Natural killer cell treated with Interleukin-12 subunit alpha and Interleukin-12 subunit beta and Interleukin-15 and Interleukin-18, amount 100 ng/mL, for 72 hours (primary cell): Measurements from ENCODE around the gene CD244. TPM values are rescaled to one million over a fixed set of nuclear protein-coding genes. Genes with fewer than 3 reads are reported as not detected.

Source experiments
- ATAC-seq, 2 donors: fragments of 150-1000 bp; cut with Tn5 transposase in 1 of 2; sonication (Bioruptor Pico), chemical (Tn5 transposase) in 1 of 2; 2 replicates each; pipeline ENCODE4 v1.10.0; 2021
- DNase-seq: peaks from one replicate; pipeline ENCODE4 v3.0.0; 2022; ENCODE audit warnings: low spot score
- H3K27ac Mint-ChIP-seq, 2 donors: 1 replicate in 1 of 2; 2 replicates in 1 of 2; pipeline ENCODE4 v1.8.0; 2022; ENCODE audit warnings: mixed read lengths in 2 of 2, mild to moderate bottlenecking in 1 of 2, moderate library complexity in 1 of 2
- H3K27me3 Mint-ChIP-seq, 2 donors: 1 replicate in 1 of 2; 2 replicates in 1 of 2; pipeline ENCODE4 v1.8.0; 2022; ENCODE audit warnings: mixed read lengths in 2 of 2
- H3K36me3 Mint-ChIP-seq: one replicate; pipeline ENCODE4 v1.8.0; 2022; ENCODE audit warnings: mixed read lengths
- H3K4me1 Mint-ChIP-seq, 2 donors: 1 replicate in 1 of 2; 2 replicates in 1 of 2; pipeline ENCODE4 v1.8.0; 2022; ENCODE audit warnings: low read depth in 2 of 2, mixed read lengths in 2 of 2, mild to moderate bottlenecking in 1 of 2
- H3K4me3 Mint-ChIP-seq: one replicate; pipeline ENCODE4 v1.8.0; 2022; ENCODE audit warnings: mixed read lengths
- H3K9me3 Mint-ChIP-seq: 2 replicates; pipeline ENCODE4 v1.8.0; 2022; ENCODE audit warnings: mixed read lengths
- total RNA-seq, 2 donors: library from RNA; stranded (reverse); gene quantifications; one replicate each; pipeline ENCODE4 v1.2.3, GENCODE V29; 2022

Gene CD244
- total RNA-seq, 2 donors from 2014 or later: 36.6 to 64.4 TPM

GRCh38 chr1:160866695-160867260, 4.1 kb upstream of the CD244 start:
- Mint-ChIP-seq H3K27ac (no peak overlapping the region), H3K27me3 (no peaks in the 10 kb centered on the region), H3K36me3 (no peaks in the 10 kb centered on the region), H3K4me3 (no peak overlapping the region), H3K4me1 (peaks cover 40 to 44% of the 10 kb centered on the region in 2 donors), H3K9me3 (no peaks in the 10 kb centered on the region)
- ATAC-seq: no peak
- DNase-seq: no peak

- Mint-ChIP-seq H3K27ac (no peak overlapping the region), H3K4me1 (peaks cover 43 to 48% of the 10 kb centered on the region in 2 donors), H3K36me3 (no peaks in the 10 kb centered on the region), H3K4me3 (no peak overlapping the region), H3K9me3 (no peaks in the 10 kb centered on the region), H3K27me3 (no peaks in the 10 kb centered on the region)
- DNase-seq (no peak), ATAC-seq (no peak)
Observed at GRCh38 chr1:160866001-160866694, 3.5 kb upstream of the CD244 start.

- no peaks in the 10 kb centered on the region for H3K36me3 Mint-ChIP-seq
- no peaks in the 10 kb centered on the region for H3K27me3 Mint-ChIP-seq
- H3K9me3 Mint-ChIP-seq: no peaks in the 10 kb centered on the region
- H3K4me3 Mint-ChIP-seq: no peak overlapping the region
- peaks cover 49 to 56% of the 10 kb centered on the region in 2 donors for H3K4me1 Mint-ChIP-seq
- H3K27ac Mint-ChIP-seq: no peak overlapping the region
- ATAC-seq (no peak), DNase-seq (no peak)
Observed at GRCh38 chr1:160865337-160865736, 2.6 kb upstream of the CD244 start.

GRCh38 chr1:160864173-160864572, 1.5 kb upstream of the CD244 start:
- H3K27ac Mint-ChIP-seq: peak overlapping the region; percentile 92 to 93
- ATAC-seq (no peak), DNase-seq (no peak)
- no peaks in the 10 kb centered on the region for H3K9me3 Mint-ChIP-seq
- peaks cover 50 to 58% of the 10 kb centered on the region in 2 donors for H3K4me1 Mint-ChIP-seq
- H3K27me3 Mint-ChIP-seq: no peaks in the 10 kb centered on the region
- H3K4me3 Mint-ChIP-seq: peak overlapping the region; percentile 95
- no peaks in the 10 kb centered on the region for H3K36me3 Mint-ChIP-seq

GRCh38 chr1:160863774-160864131, 1.1 kb upstream of the CD244 start:
- ATAC-seq (no peak), DNase-seq (no peak)
- Mint-ChIP-seq H3K36me3 (peaks cover 4% of the 10 kb centered on the region), H3K27ac (peak overlapping the region; percentile 92 to 93), H3K9me3 (no peaks in the 10 kb centered on the region), H3K27me3 (no peaks in the 10 kb centered on the region), H3K4me3 (peak overlapping the region; percentile 95), H3K4me1 (peaks cover 51 to 58% of the 10 kb centered on the region in 2 donors)

GRCh38 chr1:160863061-160863773, 530 bp upstream of the CD244 start:
- H3K36me3 Mint-ChIP-seq: peaks cover 9% of the 10 kb centered on the region
- ATAC-seq (peak; percentile 1 to 52), DNase-seq (no peak)
- no peaks in the 10 kb centered on the region for H3K9me3 Mint-ChIP-seq
- H3K27me3 Mint-ChIP-seq: no peaks in the 10 kb centered on the region
- H3K4me3 Mint-ChIP-seq: peak overlapping the region; percentile 95
- peak overlapping the region; percentile 92 to 93 for H3K27ac Mint-ChIP-seq
- H3K4me1 Mint-ChIP-seq: peaks cover 52 to 58% of the 10 kb centered on the region in 2 donors

GRCh38 chr1:160860840-160861505, 1.7 kb downstream of the CD244 start:
- H3K27ac Mint-ChIP-seq: peak overlapping the region; percentile 92 to 93
- H3K36me3 Mint-ChIP-seq: peaks cover 12% of the 10 kb centered on the region
- H3K4me1 Mint-ChIP-seq: peaks cover 49 to 54% of the 10 kb centered on the region in 2 donors
- H3K9me3 Mint-ChIP-seq: no peaks in the 10 kb centered on the region
- H3K27me3 Mint-ChIP-seq: no peaks in the 10 kb centered on the region
- ATAC-seq (no peak), DNase-seq (no peak)
- peak overlapping the region; percentile 95 for H3K4me3 Mint-ChIP-seq

- H3K36me3 Mint-ChIP-seq: peaks cover 12% of the 10 kb centered on the region
- no peak for ATAC-seq
- no peak for DNase-seq
- H3K4me1 Mint-ChIP-seq: peaks cover 49 to 51% of the 10 kb centered on the region in 2 donors
- no peaks in the 10 kb centered on the region for H3K27me3 Mint-ChIP-seq
- no peaks in the 10 kb centered on the region for H3K9me3 Mint-ChIP-seq
- no peak overlapping the region for H3K27ac Mint-ChIP-seq
- peak overlapping the region; percentile 87 for H3K4me3 Mint-ChIP-seq
Observed at GRCh38 chr1:160859166-160859565, 3.5 kb downstream of the CD244 start.

- no peak overlapping the region for H3K27ac Mint-ChIP-seq
- H3K9me3 Mint-ChIP-seq: no peaks in the 10 kb centered on the region
- H3K4me3 Mint-ChIP-seq: peak overlapping the region; percentile 87
- peaks cover 18% of the 10 kb centered on the region for H3K36me3 Mint-ChIP-seq
- DNase-seq: no peak
- no peak for ATAC-seq
- H3K27me3 Mint-ChIP-seq: no peaks in the 10 kb centered on the region
- H3K4me1 Mint-ChIP-seq: peaks cover 49 to 51% of the 10 kb centered on the region in 2 donors
Observed at GRCh38 chr1:160858507-160858906, 4.2 kb downstream of the CD244 start.

- H3K27ac Mint-ChIP-seq: no peak overlapping the region
- H3K27me3 Mint-ChIP-seq: no peaks in the 10 kb centered on the region
- no peak for ATAC-seq
- H3K4me1 Mint-ChIP-seq: peaks cover 49 to 51% of the 10 kb centered on the region in 2 donors
- no peak for DNase-seq
- peak overlapping the region; percentile 87 for H3K4me3 Mint-ChIP-seq
- no peaks in the 10 kb centered on the region for H3K9me3 Mint-ChIP-seq
- peaks cover 22% of the 10 kb centered on the region for H3K36me3 Mint-ChIP-seq
Observed at GRCh38 chr1:160858097-160858496, 4.6 kb downstream of the CD244 start.

- Mint-ChIP-seq H3K27ac (no peak overlapping the region), H3K27me3 (no peaks in the 10 kb centered on the region), H3K9me3 (no peaks in the 10 kb centered on the region), H3K4me3 (no peak overlapping the region), H3K4me1 (peaks cover 41 to 45% of the 10 kb centered on the region in 2 donors), H3K36me3 (peaks cover 26% of the 10 kb centered on the region)
- peak; percentile 83 for DNase-seq
- peak; percentile 90 to 92 for ATAC-seq
Observed at GRCh38 chr1:160855181-160855981, 7.3 kb downstream of the CD244 start.

- DNase-seq (no peak), ATAC-seq (no peak)
- peaks cover 22% of the 10 kb centered on the region for H3K36me3 Mint-ChIP-seq
- peaks cover 42 to 44% of the 10 kb centered on the region in 2 donors for H3K4me1 Mint-ChIP-seq
- no peak overlapping the region for H3K27ac Mint-ChIP-seq
- peak overlapping the region; percentile 56 for H3K4me3 Mint-ChIP-seq
- no peaks in the 10 kb centered on the region for H3K9me3 Mint-ChIP-seq
- no peaks in the 10 kb centered on the region for H3K27me3 Mint-ChIP-seq
Observed at GRCh38 chr1:160853754-160854153, 8.9 kb downstream of the CD244 start.

GRCh38 chr1:160853014-160853413, 9.7 kb downstream of the CD244 start:
- Mint-ChIP-seq H3K9me3 (peaks cover 2% of the 10 kb centered on the region), H3K36me3 (peaks cover 19% of the 10 kb centered on the region), H3K27me3 (no peaks in the 10 kb centered on the region), H3K4me3 (peak overlapping the region; percentile 56), H3K4me1 (peaks cover 41 to 42% of the 10 kb centered on the region in 2 donors), H3K27ac (no peak overlapping the region)
- DNase-seq (no peak), ATAC-seq (no peak)
